ENCODE data around the gene NAV2. TPM values are rescaled to one million over a fixed set of nuclear protein-coding genes. Genes with fewer than 3 reads are reported as not detected.

NAV2 gene
- total and polyA plus RNA-seq, 2 experiments from 2014 or later: 26.0 to 45.0 TPM

DNA sequence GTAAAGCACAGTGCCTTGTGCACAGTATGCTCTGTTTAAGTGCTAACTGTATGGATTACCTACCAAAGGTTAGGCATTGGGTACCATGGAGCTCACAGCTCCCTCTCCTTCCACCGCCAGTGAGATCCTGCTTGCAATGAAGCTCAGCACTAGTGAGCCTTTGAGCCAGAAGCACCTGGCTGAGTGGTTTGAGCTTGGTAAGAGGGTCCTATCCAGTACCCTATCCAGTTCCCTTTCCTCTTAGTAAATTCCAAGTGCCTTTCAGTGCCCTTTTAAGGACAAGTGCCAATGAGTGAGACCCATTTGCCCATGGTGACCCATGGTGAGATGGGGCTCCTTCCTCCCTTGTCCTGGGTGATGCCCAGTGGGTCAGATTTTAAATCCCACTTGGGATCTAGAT lies 43.1 kb upstream of the NAV2 start (continued):
- TF ChIP-seq, protein P1, sequence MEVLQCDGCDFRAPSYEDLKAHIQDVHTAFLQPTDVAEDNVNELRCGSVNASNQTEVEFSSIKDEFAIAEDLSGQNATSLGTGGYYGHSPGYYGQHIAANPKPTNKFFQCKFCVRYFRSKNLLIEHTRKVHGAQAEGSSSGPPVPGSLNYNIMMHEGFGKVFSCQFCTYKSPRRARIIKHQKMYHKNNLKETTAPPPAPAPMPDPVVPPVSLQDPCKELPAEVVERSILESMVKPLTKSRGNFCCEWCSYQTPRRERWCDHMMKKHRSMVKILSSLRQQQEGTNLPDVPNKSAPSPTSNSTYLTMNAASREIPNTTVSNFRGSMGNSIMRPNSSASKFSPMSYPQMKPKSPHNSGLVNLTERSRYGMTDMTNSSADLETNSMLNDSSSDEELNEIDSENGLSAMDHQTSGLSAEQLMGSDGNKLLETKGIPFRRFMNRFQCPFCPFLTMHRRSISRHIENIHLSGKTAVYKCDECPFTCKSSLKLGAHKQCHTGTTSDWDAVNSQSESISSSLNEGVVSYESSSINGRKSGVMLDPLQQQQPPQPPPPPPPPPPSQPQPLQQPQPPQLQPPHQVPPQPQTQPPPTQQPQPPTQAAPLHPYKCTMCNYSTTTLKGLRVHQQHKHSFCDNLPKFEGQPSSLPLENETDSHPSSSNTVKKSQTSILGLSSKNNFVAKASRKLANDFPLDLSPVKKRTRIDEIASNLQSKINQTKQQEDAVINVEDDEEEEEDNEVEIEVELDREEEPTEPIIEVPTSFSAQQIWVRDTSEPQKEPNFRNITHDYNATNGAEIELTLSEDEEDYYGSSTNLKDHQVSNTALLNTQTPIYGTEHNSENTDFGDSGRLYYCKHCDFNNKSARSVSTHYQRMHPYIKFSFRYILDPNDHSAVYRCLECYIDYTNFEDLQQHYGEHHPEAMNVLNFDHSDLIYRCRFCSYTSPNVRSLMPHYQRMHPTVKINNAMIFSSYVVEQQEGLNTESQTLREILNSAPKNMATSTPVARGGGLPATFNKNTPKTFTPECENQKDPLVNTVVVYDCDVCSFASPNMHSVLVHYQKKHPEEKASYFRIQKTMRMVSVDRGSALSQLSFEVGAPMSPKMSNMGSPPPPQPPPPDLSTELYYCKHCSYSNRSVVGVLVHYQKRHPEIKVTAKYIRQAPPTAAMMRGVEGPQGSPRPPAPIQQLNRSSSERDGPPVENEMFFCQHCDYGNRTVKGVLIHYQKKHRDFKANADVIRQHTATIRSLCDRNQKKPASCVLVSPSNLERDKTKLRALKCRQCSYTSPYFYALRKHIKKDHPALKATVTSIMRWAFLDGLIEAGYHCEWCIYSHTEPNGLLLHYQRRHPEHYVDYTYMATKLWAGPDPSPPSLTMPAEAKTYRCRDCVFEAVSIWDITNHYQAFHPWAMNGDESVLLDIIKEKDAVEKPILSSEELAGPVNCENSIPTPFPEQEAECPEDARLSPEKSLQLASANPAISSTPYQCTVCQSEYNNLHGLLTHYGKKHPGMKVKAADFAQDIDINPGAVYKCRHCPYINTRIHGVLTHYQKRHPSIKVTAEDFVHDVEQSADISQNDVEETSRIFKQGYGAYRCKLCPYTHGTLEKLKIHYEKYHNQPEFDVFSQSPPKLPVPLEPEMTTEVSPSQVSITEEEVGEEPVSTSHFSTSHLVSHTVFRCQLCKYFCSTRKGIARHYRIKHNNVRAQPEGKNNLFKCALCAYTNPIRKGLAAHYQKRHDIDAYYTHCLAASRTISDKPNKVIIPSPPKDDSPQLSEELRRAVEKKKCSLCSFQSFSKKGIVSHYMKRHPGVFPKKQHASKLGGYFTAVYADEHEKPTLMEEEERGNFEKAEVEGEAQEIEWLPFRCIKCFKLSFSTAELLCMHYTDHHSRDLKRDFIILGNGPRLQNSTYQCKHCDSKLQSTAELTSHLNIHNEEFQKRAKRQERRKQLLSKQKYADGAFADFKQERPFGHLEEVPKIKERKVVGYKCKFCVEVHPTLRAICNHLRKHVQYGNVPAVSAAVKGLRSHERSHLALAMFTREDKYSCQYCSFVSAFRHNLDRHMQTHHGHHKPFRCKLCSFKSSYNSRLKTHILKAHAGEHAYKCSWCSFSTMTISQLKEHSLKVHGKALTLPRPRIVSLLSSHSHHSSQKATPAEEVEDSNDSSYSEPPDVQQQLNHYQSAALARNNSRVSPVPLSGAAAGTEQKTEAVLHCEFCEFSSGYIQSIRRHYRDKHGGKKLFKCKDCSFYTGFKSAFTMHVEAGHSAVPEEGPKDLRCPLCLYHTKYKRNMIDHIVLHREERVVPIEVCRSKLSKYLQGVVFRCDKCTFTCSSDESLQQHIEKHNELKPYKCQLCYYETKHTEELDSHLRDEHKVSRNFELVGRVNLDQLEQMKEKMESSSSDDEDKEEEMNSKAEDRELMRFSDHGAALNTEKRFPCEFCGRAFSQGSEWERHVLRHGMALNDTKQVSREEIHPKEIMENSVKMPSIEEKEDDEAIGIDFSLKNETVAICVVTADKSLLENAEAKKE (CRISPR knock-in tag; IDR thresholded peaks at IDR 0.05): no peak
- TF ChIP-seq ZNF331 (CRISPR knock-in tag; IDR thresholded peaks at IDR 0.05; ENCODE audit: low read depth) (no peak), NANOG (IDR thresholded peaks at IDR 0.05; ENCODE audit: borderline replicate concordance) (no peak)
- TF ChIP-seq, protein P2, sequence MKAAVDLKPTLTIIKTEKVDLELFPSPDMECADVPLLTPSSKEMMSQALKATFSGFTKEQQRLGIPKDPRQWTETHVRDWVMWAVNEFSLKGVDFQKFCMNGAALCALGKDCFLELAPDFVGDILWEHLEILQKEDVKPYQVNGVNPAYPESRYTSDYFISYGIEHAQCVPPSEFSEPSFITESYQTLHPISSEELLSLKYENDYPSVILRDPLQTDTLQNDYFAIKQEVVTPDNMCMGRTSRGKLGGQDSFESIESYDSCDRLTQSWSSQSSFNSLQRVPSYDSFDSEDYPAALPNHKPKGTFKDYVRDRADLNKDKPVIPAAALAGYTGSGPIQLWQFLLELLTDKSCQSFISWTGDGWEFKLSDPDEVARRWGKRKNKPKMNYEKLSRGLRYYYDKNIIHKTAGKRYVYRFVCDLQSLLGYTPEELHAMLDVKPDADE (IDR thresholded peaks at IDR 0.05): no peak

DNA sequence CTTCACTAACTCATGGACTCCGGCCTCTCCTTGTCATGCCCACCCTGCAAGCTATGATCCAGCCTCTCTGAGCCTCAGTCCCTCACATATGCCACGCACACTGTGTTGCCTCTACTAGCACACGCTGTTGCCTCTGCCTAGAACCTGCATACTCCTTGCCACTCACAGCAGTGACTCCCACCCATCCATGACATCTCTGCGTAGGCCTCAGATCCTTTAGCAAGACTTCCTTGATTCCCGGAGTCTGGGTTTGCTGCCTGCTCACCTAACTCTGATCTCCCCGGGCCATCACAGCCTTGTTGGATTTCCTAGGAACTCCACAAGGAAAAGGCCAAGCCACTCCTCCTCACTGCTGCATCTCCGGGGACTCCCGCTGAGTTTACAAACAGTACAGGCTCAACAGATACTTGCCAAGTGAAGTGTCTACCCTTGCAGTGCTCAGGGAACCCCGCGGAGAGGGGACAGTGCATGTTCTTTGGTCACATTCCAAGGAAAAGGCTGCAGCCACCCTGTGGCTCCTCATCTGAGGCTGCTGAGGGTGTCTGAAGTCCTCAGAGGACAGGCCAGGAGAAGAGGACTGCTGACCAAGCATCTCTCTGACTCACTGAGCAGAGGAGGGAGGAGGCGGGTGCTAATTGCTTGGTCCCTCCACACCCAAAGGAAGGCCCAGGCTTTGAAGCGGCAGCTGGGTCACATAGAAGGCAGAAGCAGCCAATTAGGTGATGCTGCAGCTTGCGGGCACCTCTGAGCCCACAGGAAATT lies 42.4 kb upstream of the NAV2 start:
- H3F3A ChIP-seq (replicated peaks; ENCODE audit: low read depth): peaks cover 3% of the 10 kb centered on the region; the same call in 1 of the 2 replicates
- H3K27me3 Mint-ChIP-seq (ENCODE audit: insufficient read depth, low read depth, poor library complexity): peaks cover 7% of the 10 kb centered on the region
- H3K27ac Mint-ChIP-seq: no peak overlapping the region
- ATAC-seq (peak; percentile 40), DNase-seq (ENCODE audit: low spot score) (peak; percentile 12)
- no peak overlapping the region for H3K4me3 ChIP-seq
- H4K20me1 ChIP-seq (replicated peaks; ENCODE audit: insufficient read depth): no peaks in the 10 kb centered on the region
- H3K4me1 Mint-ChIP-seq: peaks cover 29% of the 10 kb centered on the region
- no peak overlapping the region for H3K4me2 ChIP-seq
- no peak overlapping the region for H3K4me3 Mint-ChIP-seq
- no peaks in the 10 kb centered on the region for H3K27me3 ChIP-seq (ENCODE audit: insufficient read depth)
- peaks cover 11% of the 10 kb centered on the region for H3K4me1 ChIP-seq (ENCODE audit: insufficient read depth)
- H3K36me3 ChIP-seq (ENCODE audit: insufficient read depth): no peaks in the 10 kb centered on the region
- no peaks in the 10 kb centered on the region for H3K9me3 Mint-ChIP-seq
- H2AFZ ChIP-seq: no peak overlapping the region
- H3K9me2 ChIP-seq (ENCODE audit: insufficient read depth): no peaks in the 10 kb centered on the region
- no peaks in the 10 kb centered on the region for H3K36me3 Mint-ChIP-seq (ENCODE audit: low read depth)
- H3K79me2 ChIP-seq (replicated peaks; ENCODE audit: insufficient read depth): no peaks in the 10 kb centered on the region
- H3K27ac ChIP-seq (ENCODE audit: low read depth): no peak overlapping the region
- TF ChIP-seq, protein P3, sequence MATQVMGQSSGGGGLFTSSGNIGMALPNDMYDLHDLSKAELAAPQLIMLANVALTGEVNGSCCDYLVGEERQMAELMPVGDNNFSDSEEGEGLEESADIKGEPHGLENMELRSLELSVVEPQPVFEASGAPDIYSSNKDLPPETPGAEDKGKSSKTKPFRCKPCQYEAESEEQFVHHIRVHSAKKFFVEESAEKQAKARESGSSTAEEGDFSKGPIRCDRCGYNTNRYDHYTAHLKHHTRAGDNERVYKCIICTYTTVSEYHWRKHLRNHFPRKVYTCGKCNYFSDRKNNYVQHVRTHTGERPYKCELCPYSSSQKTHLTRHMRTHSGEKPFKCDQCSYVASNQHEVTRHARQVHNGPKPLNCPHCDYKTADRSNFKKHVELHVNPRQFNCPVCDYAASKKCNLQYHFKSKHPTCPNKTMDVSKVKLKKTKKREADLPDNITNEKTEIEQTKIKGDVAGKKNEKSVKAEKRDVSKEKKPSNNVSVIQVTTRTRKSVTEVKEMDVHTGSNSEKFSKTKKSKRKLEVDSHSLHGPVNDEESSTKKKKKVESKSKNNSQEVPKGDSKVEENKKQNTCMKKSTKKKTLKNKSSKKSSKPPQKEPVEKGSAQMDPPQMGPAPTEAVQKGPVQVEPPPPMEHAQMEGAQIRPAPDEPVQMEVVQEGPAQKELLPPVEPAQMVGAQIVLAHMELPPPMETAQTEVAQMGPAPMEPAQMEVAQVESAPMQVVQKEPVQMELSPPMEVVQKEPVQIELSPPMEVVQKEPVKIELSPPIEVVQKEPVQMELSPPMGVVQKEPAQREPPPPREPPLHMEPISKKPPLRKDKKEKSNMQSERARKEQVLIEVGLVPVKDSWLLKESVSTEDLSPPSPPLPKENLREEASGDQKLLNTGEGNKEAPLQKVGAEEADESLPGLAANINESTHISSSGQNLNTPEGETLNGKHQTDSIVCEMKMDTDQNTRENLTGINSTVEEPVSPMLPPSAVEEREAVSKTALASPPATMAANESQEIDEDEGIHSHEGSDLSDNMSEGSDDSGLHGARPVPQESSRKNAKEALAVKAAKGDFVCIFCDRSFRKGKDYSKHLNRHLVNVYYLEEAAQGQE (IDR thresholded peaks at IDR 0.05; ENCODE audit: unreplicated experiment): no peak

All from GM23338 (cell line).